Type B pancreatic cell (in vitro differentiated cells): Measurements from ENCODE around the gene NOC4L. TPM values are rescaled to one million over a fixed set of nuclear protein-coding genes. Genes with fewer than 3 reads are reported as not detected.

Experiments
- DNase-seq: peaks from one replicate; pipeline ENCODE4 v3.0.0; 2021; ENCODE audit warnings: mixed read lengths; ENCODE audit not compliant: unreplicated experiment; ENCODE audit errors: extremely low spot score
- H3K27ac Mint-ChIP-seq: 2 replicates; pipeline ENCODE4 v1.8.0; 2021; ENCODE audit warnings: mild to moderate bottlenecking, mixed read lengths
- H3K27me3 Mint-ChIP-seq: 2 replicates; pipeline ENCODE4 v1.8.0; 2021; ENCODE audit warnings: mixed read lengths
- H3K36me3 Mint-ChIP-seq: 2 replicates; pipeline ENCODE4 v1.8.0; 2021; ENCODE audit warnings: mixed read lengths
- H3K4me1 Mint-ChIP-seq: one replicate; pipeline ENCODE4 v1.8.0; 2021; ENCODE audit warnings: mixed read lengths; ENCODE audit not compliant: unreplicated experiment
- H3K4me3 Mint-ChIP-seq: 2 replicates; pipeline ENCODE4 v1.8.0; 2021; ENCODE audit warnings: mild to moderate bottlenecking, mixed read lengths
- H3K9me3 Mint-ChIP-seq: 2 replicates; pipeline ENCODE4 v1.8.0; 2021; ENCODE audit warnings: mixed read lengths
- CTCF ChIP-seq: fragments of 200-600 bp; sonication (generic); conservative IDR thresholded peaks from 2 replicates; pipeline ENCODE4 v1.5.0; 2021; ENCODE audit warnings: antibody characterized with exemption, mild to moderate bottlenecking
- total RNA-seq: library from RNA; stranded (reverse); gene quantifications from 2 replicates; pipeline ENCODE4 v1.2.1, GENCODE V29; 2021; ENCODE audit warnings: low replicate concordance

Gene NOC4L
- total RNA-seq, 1 donor from 2014 or later = 27.8 TPM

- peaks cover 5% of the 10 kb centered on the region for H3K4me1 Mint-ChIP-seq
- H3K27ac Mint-ChIP-seq = no peak overlapping the region
- H3K9me3 Mint-ChIP-seq = no peaks in the 10 kb centered on the region
- H3K4me3 Mint-ChIP-seq = no peak overlapping the region
- peaks cover 16% of the 10 kb centered on the region for H3K27me3 Mint-ChIP-seq
- no peak for TF ChIP-seq CTCF
- H3K36me3 Mint-ChIP-seq = no peaks in the 10 kb centered on the region
- no peak for DNase-seq
Observed at GRCh38 chr12:132165584-132165983, 21.3 kb downstream of the NOC4L start.

- TF ChIP-seq CTCF = no peak
- H3K36me3 Mint-ChIP-seq = no peaks in the 10 kb centered on the region
- H3K4me1 Mint-ChIP-seq = peaks cover 5% of the 10 kb centered on the region
- no peak overlapping the region for H3K27ac Mint-ChIP-seq
- no peak for DNase-seq
- no peaks in the 10 kb centered on the region for H3K9me3 Mint-ChIP-seq
- no peak overlapping the region for H3K4me3 Mint-ChIP-seq
- peaks cover 16% of the 10 kb centered on the region for H3K27me3 Mint-ChIP-seq
Observed at GRCh38 chr12:132166093-132166492, 21.8 kb downstream of the NOC4L start.

- H3K9me3 Mint-ChIP-seq = no peaks in the 10 kb centered on the region
- peaks cover 14% of the 10 kb centered on the region for H3K27me3 Mint-ChIP-seq
- no peak for TF ChIP-seq CTCF
- H3K4me3 Mint-ChIP-seq = no peak overlapping the region
- no peak for DNase-seq
- H3K27ac Mint-ChIP-seq = no peak overlapping the region
- peaks cover 5% of the 10 kb centered on the region for H3K4me1 Mint-ChIP-seq
- H3K36me3 Mint-ChIP-seq = no peaks in the 10 kb centered on the region
Observed at GRCh38 chr12:132166801-132167591, 22.7 kb downstream of the NOC4L start.

GRCh38 chr12:132167611-132168310 lies 23.5 kb downstream of the NOC4L start:
- Mint-ChIP-seq H3K27me3 (peaks cover 14% of the 10 kb centered on the region), H3K4me1 (peaks cover 5% of the 10 kb centered on the region), H3K27ac (no peak overlapping the region), H3K36me3 (no peaks in the 10 kb centered on the region), H3K4me3 (no peak overlapping the region), H3K9me3 (no peaks in the 10 kb centered on the region)
- DNase-seq = no peak
- no peak for TF ChIP-seq CTCF

GRCh38 chr12:132168311-132169031 lies 24.2 kb downstream of the NOC4L start:
- no peak for DNase-seq
- H3K27ac Mint-ChIP-seq = no peak overlapping the region
- peaks cover 20% of the 10 kb centered on the region for H3K27me3 Mint-ChIP-seq
- H3K36me3 Mint-ChIP-seq = no peaks in the 10 kb centered on the region
- no peak overlapping the region for H3K4me3 Mint-ChIP-seq
- no peak for TF ChIP-seq CTCF
- H3K4me1 Mint-ChIP-seq = peaks cover 5% of the 10 kb centered on the region
- no peaks in the 10 kb centered on the region for H3K9me3 Mint-ChIP-seq
